K562 (cell line): ENCODE data around the gene DVL2. TPM values are rescaled to one million over a fixed set of nuclear protein-coding genes. Genes with fewer than 3 reads are reported as not detected.

Experiments
- CBX3 ChIP-seq, 2 experiments: IDR thresholded peaks; 1 replicate in 1 of 2; 2 replicates in 1 of 2; pipeline ENCODE4 v1.6.1; 2012; ENCODE audit warnings: inconsistent platforms in 2 of 2, low read length in 2 of 2, borderline replicate concordance in 1 of 2, control low read depth in 1 of 2
- CREB3L1 ChIP-seq: fragments of 450-650 bp; IDR thresholded peaks from 2 replicates; pipeline ENCODE4 v1.6.1; 2014; ENCODE audit warnings: low read depth, mild to moderate bottlenecking, moderate library complexity, borderline replicate concordance
- HMGN3 ChIP-seq: IDR thresholded peaks from 2 replicates; pipeline ENCODE4 v1.6.1; 2011; ENCODE audit warnings: borderline replicate concordance, low read depth, mild to moderate bottlenecking, mixed read lengths, low read length; ENCODE audit not compliant: insufficient read length; ENCODE audit errors: extremely low read depth
- HOMEZ ChIP-seq: fragments of 250-450 bp; sonication (Bioruptor Pico); IDR thresholded peaks from 2 replicates; pipeline ENCODE4 v1.4.0; 2020; ENCODE audit warnings: mild to moderate bottlenecking, moderate library complexity
- IRF9 ChIP-seq: fragments of 450-650 bp; IDR thresholded peaks from 2 replicates; pipeline ENCODE4 v1.6.1; 2016; ENCODE audit warnings: missing biosample characterization, missing genetic modification characterization
- MTA1 ChIP-seq: fragments of 450-650 bp; IDR thresholded peaks from 2 replicates; pipeline ENCODE4 v1.6.1; 2017; ENCODE audit warnings: borderline replicate concordance
- MTA3 ChIP-seq: fragments of 450-650 bp; formaldehyde crosslinking; IDR thresholded peaks from 2 replicates; pipeline ENCODE4 v1.6.1; 2017; ENCODE audit warnings: mild to moderate bottlenecking, borderline replicate concordance
- RAD51 ChIP-seq: fragments of 450-650 bp; IDR thresholded peaks from 2 replicates; pipeline ENCODE4 v1.7.1; 2016; ENCODE audit warnings: low read depth, mild to moderate bottlenecking, borderline replicate concordance
- RREB1 ChIP-seq: fragments of 250-450 bp; sonication (Bioruptor Pico); IDR thresholded peaks from 2 replicates; pipeline ENCODE4 v1.4.0; 2020
- SPI1 ChIP-seq: IDR thresholded peaks from 2 replicates; pipeline ENCODE4 v1.6.1; 2011; ENCODE audit warnings: low read depth, low read length, control low read depth, borderline replicate concordance
- SREBF2 ChIP-seq: sonication (generic); formaldehyde crosslinking; IDR thresholded peaks from 2 replicates; pipeline ENCODE4 v1.4.0; 2020; ENCODE audit warnings: mild to moderate bottlenecking, missing genetic modification reagents
- TAF1 ChIP-seq: IDR thresholded peaks from 2 replicates; pipeline ENCODE4 v1.6.1; 2011; ENCODE audit warnings: mild to moderate bottlenecking, low read length, moderate library complexity; ENCODE audit not compliant: insufficient read depth, control insufficient read depth, severe bottlenecking; ENCODE audit errors: extremely low read depth
- THAP7 ChIP-seq: fragments of 250-450 bp; sonication (Bioruptor Pico); IDR thresholded peaks from 2 replicates; pipeline ENCODE4 v1.5.0; 2021
- ZNF316 ChIP-seq: fragments of 450-650 bp; IDR thresholded peaks from 2 replicates; pipeline ENCODE4 v1.6.1; 2016
- ZNF707 ChIP-seq: fragments of 250-450 bp; sonication (Bioruptor Pico); conservative IDR thresholded peaks from 2 replicates; pipeline ENCODE4 v1.8.0; 2022; ENCODE audit warnings: inconsistent platforms, mild to moderate bottlenecking, moderate library complexity
- polyA plus RNA-seq, 8 experiments: library from polyadenylated mRNA; depleted of rRNA in 4 of 8; stranded (reverse) in 5 of 8; unstranded in 3 of 8; fragments of >200 nt; fragmentation: Nextera tagmentation in 2 of 8; fragmentation: Illumina TruSeq in 1 of 8; extraction: Ambion mirVana in 2 of 8; extraction: Trizol in 1 of 8; gene quantifications; 2 replicates each; pipeline versions ENCODE4 v1.2.1 to v1.2.3, GENCODE V29; 2011 to 2014; ENCODE audit warnings: inconsistent platforms in 1 of 8, missing spikeins in 1 of 8
- total RNA-seq, 7 experiments: library from RNA; depleted of rRNA in 6 of 7; stranded (reverse); fragments of >200 nt in 6 of 7; fragmentation: Illumina TruSeq in 2 of 7; extraction: Trizol in 2 of 7; gene quantifications; 2 replicates each; pipeline versions ENCODE4 v1.2.1 to v1.2.3, GENCODE V29; 2011 to 2021; ENCODE audit warnings: low replicate concordance in 1 of 7

DVL2 gene
- total and polyA plus RNA-seq, 9 of the 15 experiments (the other 6 are each of a cell fraction or from before 2014, with no cell fraction given): 1.3 to 49.5 (median 24.3) TPM

GRCh38 chr17:7217113-7217987, 17.0 kb downstream of the DVL2 start (continued):
- TF ChIP-seq IRF9 (no peak), SPI1 (0 out of 2 replicates have a peak, but pooled peaks have one; percentile 37), MTA3 (no peak), MTA1 (peak; percentile 39; the same call in 1 of the 2 replicates), HMGN3 (no peak), ZNF316 (no peak), THAP7 (CRISPR knock-in tag) (no peak), HOMEZ (CRISPR knock-in tag) (no peak), SREBF2 (no peak), RAD51 (no peak), CBX3 (IDR thresholded peaks at IDR 0.05; ENCODE audit: borderline replicate concordance in 1 of 2, low read length in 2 of 2) (no peak), ZNF707 (CRISPR knock-in tag) (no peak), RREB1 (no peak), CREB3L1 (no peak), TAF1 (peak; percentile 16)
